ENCODE results near the gene C9orf72.
"Not testable (repeated sequence)": the region's sequence is repeated elsewhere in the genome, so short reads cannot be mapped to it uniquely, and the experiment has no call there.

C9orf72 gene

DNA sequence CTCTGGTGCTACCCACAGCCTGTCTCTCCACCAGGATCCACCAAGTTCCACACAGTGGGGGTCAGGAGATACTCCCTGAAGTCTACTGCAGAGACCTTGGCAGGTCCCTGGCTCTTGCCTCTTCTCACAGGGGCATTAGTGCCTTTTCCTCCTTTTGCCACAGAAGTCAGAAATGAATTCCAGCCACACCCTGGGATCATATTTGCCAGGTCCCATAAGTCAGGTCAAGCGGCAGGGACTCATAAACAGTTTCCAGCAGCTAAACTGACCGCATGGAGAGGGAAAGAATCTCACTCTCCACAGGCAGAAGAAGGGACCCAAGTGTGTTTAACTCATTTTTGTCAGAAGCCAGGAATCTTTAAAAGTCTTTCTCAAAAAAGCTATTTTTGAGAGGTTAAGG, 62.5 kb downstream of the C9orf72 start:
- DNase-seq: no peak

GRCh38 chr9:27506981-27507380, 66.3 kb downstream of the C9orf72 start:
- no peak for DNase-seq

- DNase-seq: no peak
Observed at GRCh38 chr9:27505744-27506161, 67.5 kb downstream of the C9orf72 start.

GRCh38 chr9:27504259-27504658, 69.0 kb downstream of the C9orf72 start:
- DNase-seq: no peak

DNA sequence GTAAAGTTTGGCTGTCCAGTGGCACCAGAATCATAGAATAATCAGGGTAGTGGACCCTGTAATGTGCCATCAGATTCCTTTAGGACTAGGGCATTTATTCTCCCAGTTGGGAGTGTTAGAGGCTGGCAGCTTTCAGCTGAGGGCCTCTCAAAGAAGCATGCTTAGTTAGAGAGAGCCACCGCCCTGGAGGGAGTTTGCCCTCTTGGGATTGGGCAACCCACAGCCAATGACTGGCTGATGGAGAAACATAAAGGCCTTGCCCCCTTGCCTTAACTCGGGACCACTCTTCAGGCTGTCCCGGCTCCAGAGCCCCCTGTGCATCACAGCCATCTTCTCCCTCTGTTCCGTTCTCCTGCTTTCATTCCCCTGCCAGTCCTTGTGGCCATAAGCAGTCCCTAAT, 69.7 kb downstream of the C9orf72 start:
- DNase-seq: no peak

DNA sequence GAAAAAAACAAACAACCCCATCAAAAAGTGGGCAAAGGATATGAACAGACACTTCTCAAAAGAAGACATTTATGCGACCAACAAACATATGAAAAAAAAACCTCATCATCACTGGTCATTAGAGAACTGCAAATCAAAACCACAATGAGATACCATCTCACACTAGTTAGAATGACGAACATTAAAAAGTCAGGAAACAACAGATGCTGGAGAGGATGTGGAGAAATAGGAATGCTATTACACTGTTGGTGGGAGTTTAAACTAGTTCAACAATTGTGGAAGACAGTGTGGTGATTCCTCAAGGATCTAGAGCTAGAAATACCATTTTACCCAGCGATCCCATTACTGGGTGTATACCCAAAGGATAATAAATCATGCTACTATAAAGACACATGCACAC, 72.4 kb downstream of the C9orf72 start:
- DNase-seq: not testable (repeated sequence)

- peak; percentile 10 to 24 for DNase-seq
Observed at GRCh38 chr9:27499451-27499850, 73.8 kb downstream of the C9orf72 start.

DNA sequence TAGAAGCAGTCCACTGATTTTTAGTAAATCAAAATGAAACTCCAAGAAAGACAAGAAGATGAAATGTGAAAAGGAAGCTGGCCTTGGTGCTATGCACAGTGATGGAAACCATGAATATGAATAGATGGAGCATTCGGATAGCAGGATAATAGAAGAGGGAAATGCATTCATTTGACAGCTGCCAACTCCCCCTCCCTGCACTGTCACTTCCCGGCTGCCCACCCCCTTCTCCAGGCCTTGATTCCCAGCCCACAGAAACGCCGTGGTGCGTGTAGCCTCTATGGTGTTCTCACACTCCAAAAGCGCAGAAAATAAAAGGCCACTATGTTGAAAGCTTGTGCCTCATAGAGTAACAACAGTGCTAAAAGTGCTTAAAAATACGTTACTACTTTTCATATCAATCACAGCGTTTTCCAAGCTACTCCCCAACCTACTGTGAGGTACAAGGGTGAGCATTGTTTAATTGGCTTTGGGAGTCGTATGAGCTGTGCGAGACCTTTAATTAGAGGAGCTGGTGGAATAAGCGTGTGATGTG, 75.3 kb downstream of the C9orf72 start:
- no peak for DNase-seq

Measured in Kasumi-1 (cell line).